Caco-2 (cell line): Measurements from ENCODE around the gene KRTAP10-8. TPM values are rescaled to one million over a fixed set of nuclear protein-coding genes. Genes with fewer than 3 reads are reported as not detected.
"Not testable (repeated sequence)": the region's sequence is repeated elsewhere in the genome, so short reads cannot be mapped to it uniquely, and the experiment has no call there.

ENCODE experiments used
- BruUV-seq: library from RNA; stranded (reverse); fragments of 400-500 nt; replicated peaks from 2 replicates; lab custom pipeline; 2021; lab: Mats Ljungman, UMichigan
- CTCF ChIA-PET: fragments of 300-600 bp; sonication (Branson Sonifier 250); formaldehyde crosslinking; loops from one replicate; lab custom pipeline; 2022; ENCODE audit warnings: antibody characterized with exemption; lab: Charles Lee
- POLR2A ChIA-PET: fragments of 300-600 bp; sonication (Branson Sonifier 250); formaldehyde crosslinking; loops from one replicate; lab custom pipeline; 2022; ENCODE audit warnings: antibody characterized with exemption; lab: Charles Lee
- DNase-seq, 2 experiments: peaks; one replicate each; pipeline versions ENCODE4 v3.0.0 to v3.0.0-alpha.2; 2020 to 2022
- H3K27me3 ChIP-seq: replicated peaks from 2 replicates; pipeline ENCODE4 v1.6.0; 2011; ENCODE audit warnings: low read length; ENCODE audit not compliant: control insufficient read depth, insufficient read depth
- H3K36me3 ChIP-seq: 2 replicates; pipeline ENCODE4 v1.5.1; 2011; ENCODE audit warnings: low read length; ENCODE audit not compliant: control insufficient read depth, insufficient read depth
- H3K4me1 ChIP-seq: fragments of 250-450 bp; sonication (Bioruptor Pico); 2 replicates; pipeline ENCODE4 v1.5.1; 2020; ENCODE audit warnings: mild to moderate bottlenecking
- H3K4me3 ChIP-seq: 2 replicates; pipeline ENCODE4 v1.5.1; 2011; ENCODE audit warnings: low read depth, mild to moderate bottlenecking, control low read depth, low read length
- H3K9me3 ChIP-seq: fragments of 250-450 bp; sonication (Bioruptor Pico); 2 replicates; pipeline ENCODE4 v1.5.1; 2020; ENCODE audit warnings: mild to moderate bottlenecking, moderate library complexity
- H3K27ac Mint-ChIP-seq: one replicate; pipeline ENCODE4 v1.8.0; 2022; ENCODE audit warnings: mixed read lengths; ENCODE audit not compliant: unreplicated experiment
- H3K27me3 Mint-ChIP-seq: one replicate; pipeline ENCODE4 v1.8.0; 2022; ENCODE audit warnings: mixed read lengths; ENCODE audit not compliant: insufficient read depth, unreplicated experiment
- H3K36me3 Mint-ChIP-seq: one replicate; pipeline ENCODE4 v1.8.0; 2022; ENCODE audit warnings: mild to moderate bottlenecking, mixed read lengths; ENCODE audit not compliant: insufficient read depth, unreplicated experiment
- H3K4me1 Mint-ChIP-seq: one replicate; pipeline ENCODE4 v1.8.0; 2022; ENCODE audit warnings: low read depth, mixed read lengths; ENCODE audit not compliant: unreplicated experiment
- H3K4me3 Mint-ChIP-seq: one replicate; pipeline ENCODE4 v1.8.0; 2022; ENCODE audit warnings: mild to moderate bottlenecking, moderate library complexity, mixed read lengths; ENCODE audit not compliant: unreplicated experiment
- H3K9me3 Mint-ChIP-seq: one replicate; pipeline ENCODE4 v1.8.0; 2022; ENCODE audit warnings: mixed read lengths; ENCODE audit not compliant: unreplicated experiment
- CTCF ChIP-seq, 2 experiments: fragments of 200-600 bp in 1 of 2; IDR thresholded peaks; 1 replicate in 1 of 2; 2 replicates in 1 of 2; pipeline versions ENCODE4 v1.5.1 to v1.8.0; 2011 to 2022; ENCODE audit warnings: antibody characterized with exemption in 1 of 2, control low read depth in 1 of 2, inconsistent platforms in 1 of 2, low read depth in 1 of 2, low read length in 1 of 2, mild to moderate bottlenecking in 1 of 2, moderate library complexity in 1 of 2; ENCODE audit not compliant: insufficient read depth in 1 of 2, severe bottlenecking in 1 of 2, unreplicated experiment in 1 of 2
- intact Hi-C: fragments of 100-400 bp; cut with micrococcal nuclease; formaldehyde crosslinking; loops from one replicate; pipeline ENCODE4 v1.10.0; 2022; ENCODE audit not compliant: unreplicated experiment
- total RNA-seq: library from RNA; stranded (reverse); gene quantifications from 2 replicates; pipeline ENCODE4 v1.2.3, GENCODE V29; 2022

The KRTAP10-8 gene
- total RNA-seq, 1 experiment from 2014 or later: not detected

- Mint-ChIP-seq H3K36me3 (no peaks in the 10 kb centered on the region), H3K27me3 (no peaks in the 10 kb centered on the region), H3K4me1 (no peaks in the 10 kb centered on the region), H3K9me3 (peaks cover 53% of the 10 kb centered on the region), H3K27ac (no peak within 1 kb of the TSS), H3K4me3 (no peak within 1 kb of the TSS)
- H3K27me3 ChIP-seq: no peaks in the 10 kb centered on the region
- ChIA-PET POLR2A (no interaction called here), CTCF (no interaction called here)
- DNase-seq: no peak
- peaks cover 16% of the 10 kb centered on the region; the same call in 1 of the 2 replicates for H3K9me3 ChIP-seq
- no peak within 1 kb of the TSS for H3K4me3 ChIP-seq
- intact Hi-C loops: no loop called here
- no peaks in the 10 kb centered on the region for H3K4me1 ChIP-seq
- no TSS peak for BruUV-seq
- no peaks in the 10 kb centered on the region for H3K36me3 ChIP-seq
- TF ChIP-seq CTCF (IDR thresholded peaks at IDR 0.05; ENCODE audit: insufficient read depth in 1 of 2, low read depth in 1 of 2, low read length in 1 of 2, severe bottlenecking in 1 of 2, unreplicated experiment in 1 of 2): no peak
Observed at GRCh38 chr21:44626673-44627143, 14.8 kb downstream of the KRTAP10-8 start, which contains the start of gene KRTAP10-9. TSS of gene KRTAP10-9 (plus strand) at chr21:44627093. CDS start at chr21:44627172, 79 bp downstream.

- H3K4me3 ChIP-seq, H3K27me3 ChIP-seq, POLR2A ChIA-PET, H3K27ac Mint-ChIP-seq, H3K36me3 Mint-ChIP-seq, H3K4me1 Mint-ChIP-seq, DNase-seq, H3K27me3 Mint-ChIP-seq, H3K36me3 ChIP-seq, BruUV-seq, H3K4me3 Mint-ChIP-seq, H3K4me1 ChIP-seq, intact Hi-C loops: not testable (repeated sequence)
- peaks cover 56% of the 10 kb centered on the region for H3K9me3 Mint-ChIP-seq
- peaks cover 22% of the 10 kb centered on the region for H3K9me3 ChIP-seq
- CTCF ChIA-PET: interaction anchor here (0.6 kb wide), 1 partner anchor 77 kb away, joined by 3 read pairs; no protein-coding TSS in a partner anchor
Observed at GRCh38 chr21:44627181-44627822, 15.4 kb downstream of the KRTAP10-8 start.

GRCh38 chr21:44627831-44628233 is 16.0 kb downstream of the KRTAP10-8 start:
- H3K27me3 Mint-ChIP-seq, H3K27ac Mint-ChIP-seq, H3K27me3 ChIP-seq, BruUV-seq, intact Hi-C loops, H3K4me3 Mint-ChIP-seq, DNase-seq, H3K4me1 Mint-ChIP-seq, H3K36me3 Mint-ChIP-seq, H3K4me1 ChIP-seq, POLR2A ChIA-PET, H3K4me3 ChIP-seq, H3K36me3 ChIP-seq: not testable (repeated sequence)
- H3K9me3 Mint-ChIP-seq: peaks cover 55% of the 10 kb centered on the region
- CTCF ChIA-PET: interaction anchor here (0.6 kb wide), 1 partner anchor 77 kb away, joined by 3 read pairs; no protein-coding TSS in a partner anchor
- H3K9me3 ChIP-seq: peaks cover 27% of the 10 kb centered on the region

GRCh38 chr21:44628707-44629391 is 17.0 kb downstream of the KRTAP10-8 start:
- Histone ChIP-seq H3K36me3 (no peaks in the 10 kb centered on the region), H3K27me3 (no peaks in the 10 kb centered on the region), H3K4me1 (no peaks in the 10 kb centered on the region), H3K9me3 (peaks cover 21% of the 10 kb centered on the region), H3K4me3 (no peak overlapping the region)
- H3K4me1 Mint-ChIP-seq: no peaks in the 10 kb centered on the region
- H3K9me3 Mint-ChIP-seq: peaks cover 55% of the 10 kb centered on the region
- intact Hi-C loops: no loop called here
- CTCF ChIA-PET: no interaction called here
- TF ChIP-seq CTCF (IDR thresholded peaks at IDR 0.05; ENCODE audit: insufficient read depth in 1 of 2, low read depth in 1 of 2, low read length in 1 of 2, severe bottlenecking in 1 of 2, unreplicated experiment in 1 of 2): no peak
- DNase-seq: no peak
- no peak overlapping the region for H3K4me3 Mint-ChIP-seq
- no TSS peak for BruUV-seq
- no peaks in the 10 kb centered on the region for H3K36me3 Mint-ChIP-seq
- POLR2A ChIA-PET: no interaction called here
- H3K27ac Mint-ChIP-seq: no peak overlapping the region
- peaks cover 2% of the 10 kb centered on the region for H3K27me3 Mint-ChIP-seq
